Astrocyte of the spinal cord (primary cell): Measurements from ENCODE around the gene SPINK4.

Experiments used
- DNase-seq: peaks from one replicate; pipeline ENCODE4 v3.0.0; 2011; ENCODE audit warnings: low read depth, low spot score
- H3K4me3 ChIP-seq: 2 replicates; pipeline ENCODE4 v1.5.1; 2011; ENCODE audit warnings: low read depth, mild to moderate bottlenecking, low read length, moderate library complexity
- in situ Hi-C: cut with HindIII; loops from 2 replicates; pipeline ENCODE4 v1.10.0; 2017; ENCODE audit warnings: low sequenced_read_pairs
- TF ChIP-seq, protein P1 (sequence below): IDR thresholded peaks from 2 replicates; pipeline ENCODE4 v1.5.1; 2012; ENCODE audit warnings: low read depth, mild to moderate bottlenecking, low read length, inconsistent platforms

SPINK4 gene

DNA sequence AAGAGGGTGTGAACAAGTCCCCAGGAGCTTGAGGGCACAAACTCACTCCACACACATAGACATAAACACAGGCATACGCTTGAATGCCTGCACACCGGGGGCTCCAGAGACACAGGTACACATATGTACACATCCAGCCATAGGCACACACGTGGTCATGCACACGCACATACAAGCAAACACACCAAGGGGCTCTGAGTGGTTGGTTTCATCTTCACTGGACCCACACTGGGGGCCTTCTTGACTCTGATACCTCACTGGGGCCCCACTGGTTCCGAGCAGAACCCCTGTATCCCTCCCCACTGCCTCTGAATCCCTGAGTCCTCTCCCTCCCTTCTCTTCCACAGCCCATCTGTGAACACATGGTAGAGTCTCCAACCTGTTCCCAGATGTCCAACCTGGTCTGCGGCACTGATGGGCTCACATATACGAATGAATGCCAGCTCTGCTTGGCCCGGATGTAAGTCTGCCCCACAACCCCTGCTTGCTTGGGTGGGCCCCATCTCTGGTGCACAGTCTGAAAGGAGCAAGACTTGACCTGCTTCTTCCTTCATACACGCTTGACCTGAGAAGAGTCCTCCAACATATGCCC is 6.4 kb downstream of the SPINK4 start:
- TF ChIP-seq, protein P1, sequence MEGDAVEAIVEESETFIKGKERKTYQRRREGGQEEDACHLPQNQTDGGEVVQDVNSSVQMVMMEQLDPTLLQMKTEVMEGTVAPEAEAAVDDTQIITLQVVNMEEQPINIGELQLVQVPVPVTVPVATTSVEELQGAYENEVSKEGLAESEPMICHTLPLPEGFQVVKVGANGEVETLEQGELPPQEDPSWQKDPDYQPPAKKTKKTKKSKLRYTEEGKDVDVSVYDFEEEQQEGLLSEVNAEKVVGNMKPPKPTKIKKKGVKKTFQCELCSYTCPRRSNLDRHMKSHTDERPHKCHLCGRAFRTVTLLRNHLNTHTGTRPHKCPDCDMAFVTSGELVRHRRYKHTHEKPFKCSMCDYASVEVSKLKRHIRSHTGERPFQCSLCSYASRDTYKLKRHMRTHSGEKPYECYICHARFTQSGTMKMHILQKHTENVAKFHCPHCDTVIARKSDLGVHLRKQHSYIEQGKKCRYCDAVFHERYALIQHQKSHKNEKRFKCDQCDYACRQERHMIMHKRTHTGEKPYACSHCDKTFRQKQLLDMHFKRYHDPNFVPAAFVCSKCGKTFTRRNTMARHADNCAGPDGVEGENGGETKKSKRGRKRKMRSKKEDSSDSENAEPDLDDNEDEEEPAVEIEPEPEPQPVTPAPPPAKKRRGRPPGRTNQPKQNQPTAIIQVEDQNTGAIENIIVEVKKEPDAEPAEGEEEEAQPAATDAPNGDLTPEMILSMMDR = no peak
- no peak overlapping the region for H3K4me3 ChIP-seq
- in situ Hi-C loops = loop anchor here (25.0 kb wide), 1 partner anchor 159 kb away; the partner anchor contains the start of gene SMU1
- no peak for DNase-seq

DNA sequence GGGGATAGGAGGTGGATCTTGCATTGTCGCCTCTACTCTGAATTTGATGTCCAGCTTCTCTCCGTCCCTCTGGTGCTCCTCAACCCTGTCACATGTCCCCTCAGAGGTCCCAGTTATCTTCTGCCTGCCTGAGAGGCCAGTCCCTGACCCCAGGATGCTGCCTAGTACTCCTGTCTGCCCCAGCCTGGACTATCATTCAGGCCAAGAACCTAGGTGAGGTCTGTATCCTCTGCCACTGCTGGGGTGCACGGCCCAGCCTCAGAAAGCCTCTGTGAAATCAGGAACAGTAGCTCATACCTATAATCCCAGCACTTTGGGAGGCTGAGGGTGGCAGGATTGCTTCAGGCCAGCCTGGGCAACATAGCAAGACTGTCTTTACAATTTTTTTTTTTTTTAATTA is 8.6 kb downstream of the SPINK4 start:
- DNase-seq = no peak
- no peak overlapping the region for H3K4me3 ChIP-seq
- TF ChIP-seq, protein P1 = no peak
- in situ Hi-C loops = loop anchor here (25.0 kb wide), 1 partner anchor 161 kb away; the partner anchor contains the start of gene SMU1

DNA sequence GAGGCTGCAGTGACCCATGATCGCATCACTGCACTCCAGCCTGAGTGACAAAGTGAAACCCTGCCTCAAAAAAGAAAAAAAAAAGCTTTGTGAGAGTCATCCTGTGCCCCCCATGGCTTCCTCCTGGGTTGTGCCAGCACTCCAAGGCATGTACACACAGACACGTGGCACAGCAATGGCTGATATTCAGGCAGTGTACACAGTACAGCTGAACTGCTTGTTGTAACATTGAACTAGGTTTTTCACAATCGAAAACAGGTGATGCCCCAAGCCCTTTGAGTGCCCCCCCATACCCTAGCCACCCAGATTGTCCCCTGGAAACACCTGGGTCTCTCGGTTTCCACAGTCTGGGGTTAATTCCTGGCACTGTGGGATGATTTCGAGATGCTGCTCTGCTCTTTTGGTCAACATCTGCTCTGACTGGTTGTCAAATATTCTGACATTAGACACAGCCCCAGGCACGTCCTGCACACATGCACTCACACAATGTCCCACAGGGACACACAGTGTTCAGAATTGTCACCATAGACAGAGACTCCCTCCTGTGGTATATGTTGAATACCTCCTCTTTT is 9.2 kb downstream of the SPINK4 start:
- TF ChIP-seq, protein P1 = no peak
- DNase-seq = no peak
- H3K4me3 ChIP-seq = no peak overlapping the region
- in situ Hi-C loops = loop anchor here (25.0 kb wide), 1 partner anchor 162 kb away; the partner anchor contains the start of gene SMU1

DNA sequence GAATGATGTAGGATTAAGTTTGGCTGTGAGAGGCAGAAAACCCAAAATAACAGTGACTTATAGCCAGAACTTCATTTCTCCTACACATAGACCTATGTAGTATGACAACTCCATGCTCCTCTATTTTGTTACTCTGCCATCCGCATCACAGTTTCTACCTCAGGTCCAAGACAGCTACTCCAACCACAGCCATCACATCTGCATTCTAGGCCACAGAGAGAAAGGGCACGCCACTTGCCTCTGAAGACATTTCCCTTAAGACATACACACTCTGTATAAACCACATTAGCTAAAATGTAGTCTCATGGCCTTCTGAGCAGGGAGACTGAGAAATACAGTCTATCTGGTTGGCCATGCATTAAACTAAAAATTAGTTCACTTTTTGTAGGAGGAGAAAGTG is 10.0 kb downstream of the SPINK4 start:
- in situ Hi-C loops = loop anchor here (25.0 kb wide), 1 partner anchor 163 kb away; the partner anchor contains the start of gene SMU1
- TF ChIP-seq, protein P1 = no peak
- DNase-seq = no peak
- H3K4me3 ChIP-seq = no peak overlapping the region

DNA sequence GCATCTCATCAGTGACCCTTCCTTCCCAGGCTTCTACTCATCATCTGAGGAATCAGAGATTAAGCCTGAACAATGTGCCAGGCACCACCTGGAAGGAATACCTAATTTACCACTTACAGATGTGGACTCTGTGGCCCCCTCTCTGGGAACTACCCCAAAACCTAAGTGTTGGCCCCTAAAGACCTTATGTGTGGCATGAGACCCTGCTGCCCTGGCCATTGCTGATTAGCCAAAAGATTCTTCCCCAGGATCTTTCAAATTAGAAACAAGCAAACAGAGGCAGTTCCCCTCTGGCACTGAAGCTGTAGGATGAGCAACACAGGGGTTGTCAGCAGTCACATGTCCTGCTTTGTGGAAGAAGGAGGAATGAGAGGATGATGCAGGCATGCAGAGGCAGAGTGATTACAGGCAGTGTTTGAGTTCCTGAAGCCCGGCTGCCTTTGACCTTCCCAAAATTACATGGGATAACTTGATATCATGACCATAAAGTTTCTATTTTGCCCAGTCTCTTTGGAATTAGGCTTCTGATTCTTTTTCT is 10.6 kb downstream of the SPINK4 start:
- in situ Hi-C loops = no loop called here
- H3K4me3 ChIP-seq = no peak overlapping the region
- TF ChIP-seq, protein P1 = no peak
- no peak for DNase-seq

DNA sequence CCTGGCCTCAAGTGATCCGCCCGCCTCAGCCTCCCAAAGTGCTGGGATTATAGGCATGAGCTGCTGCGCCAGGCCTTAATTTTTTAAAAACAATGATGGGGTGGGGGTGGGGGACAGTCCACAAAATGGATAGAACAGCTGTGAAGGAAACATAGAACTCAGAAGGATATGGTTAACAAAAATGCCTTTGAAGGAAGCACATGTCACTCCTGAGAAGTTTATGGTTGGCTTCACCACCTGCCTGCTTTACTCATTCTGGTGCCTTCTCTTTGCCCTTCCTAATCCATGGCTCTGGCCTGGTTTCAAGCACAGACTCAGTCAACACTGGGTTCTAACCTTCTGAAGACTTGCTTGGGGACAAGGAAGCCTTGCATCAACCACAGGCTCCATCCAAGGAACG is 14.2 kb downstream of the SPINK4 start:
- DNase-seq = no peak
- TF ChIP-seq, protein P1 = no peak
- in situ Hi-C loops = no loop called here
- no peak overlapping the region for H3K4me3 ChIP-seq
